ENCODE measurements around the gene MRPL39.

The MRPL39 gene

DNA sequence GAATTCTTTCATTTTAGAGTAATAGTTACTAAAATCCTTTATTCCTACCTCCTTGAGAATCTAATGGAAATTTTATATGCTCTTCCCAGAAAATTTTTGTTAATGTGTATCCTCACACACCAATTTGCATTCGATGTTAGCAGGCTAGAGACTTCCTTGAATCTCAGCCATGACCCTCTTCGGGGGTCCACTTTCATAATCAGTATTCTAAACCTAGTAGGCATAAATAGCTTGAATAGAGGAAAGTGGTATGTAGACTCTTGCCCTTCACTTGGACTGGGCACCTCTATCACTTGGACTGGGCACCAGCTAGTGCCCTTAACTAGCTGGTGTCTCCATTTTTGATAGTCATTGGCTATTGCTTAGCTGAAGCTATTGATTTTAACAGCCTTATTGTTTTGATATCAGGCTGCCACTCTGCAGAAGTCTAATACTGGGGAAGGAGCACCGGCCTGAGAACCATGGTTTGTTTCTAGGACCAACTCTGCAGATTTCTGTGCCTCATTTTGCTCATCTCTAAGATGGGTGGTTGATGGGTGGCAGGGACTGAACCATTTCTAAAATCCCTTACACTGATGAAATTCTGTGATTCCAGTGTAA, 42.8 kb downstream of the MRPL39 start:
- no peak overlapping the region for H3K4me3 ChIP-seq (ENCODE audit: control insufficient read depth, low read depth, low read length)
- no peak for DNase-seq (ENCODE audit: low read depth)
- TF ChIP-seq, protein P1, sequence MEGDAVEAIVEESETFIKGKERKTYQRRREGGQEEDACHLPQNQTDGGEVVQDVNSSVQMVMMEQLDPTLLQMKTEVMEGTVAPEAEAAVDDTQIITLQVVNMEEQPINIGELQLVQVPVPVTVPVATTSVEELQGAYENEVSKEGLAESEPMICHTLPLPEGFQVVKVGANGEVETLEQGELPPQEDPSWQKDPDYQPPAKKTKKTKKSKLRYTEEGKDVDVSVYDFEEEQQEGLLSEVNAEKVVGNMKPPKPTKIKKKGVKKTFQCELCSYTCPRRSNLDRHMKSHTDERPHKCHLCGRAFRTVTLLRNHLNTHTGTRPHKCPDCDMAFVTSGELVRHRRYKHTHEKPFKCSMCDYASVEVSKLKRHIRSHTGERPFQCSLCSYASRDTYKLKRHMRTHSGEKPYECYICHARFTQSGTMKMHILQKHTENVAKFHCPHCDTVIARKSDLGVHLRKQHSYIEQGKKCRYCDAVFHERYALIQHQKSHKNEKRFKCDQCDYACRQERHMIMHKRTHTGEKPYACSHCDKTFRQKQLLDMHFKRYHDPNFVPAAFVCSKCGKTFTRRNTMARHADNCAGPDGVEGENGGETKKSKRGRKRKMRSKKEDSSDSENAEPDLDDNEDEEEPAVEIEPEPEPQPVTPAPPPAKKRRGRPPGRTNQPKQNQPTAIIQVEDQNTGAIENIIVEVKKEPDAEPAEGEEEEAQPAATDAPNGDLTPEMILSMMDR (conservative IDR thresholded peaks at IDR 0.05; ENCODE audit: control insufficient read depth, insufficient read depth, low read depth, low read length): no peak

DNA sequence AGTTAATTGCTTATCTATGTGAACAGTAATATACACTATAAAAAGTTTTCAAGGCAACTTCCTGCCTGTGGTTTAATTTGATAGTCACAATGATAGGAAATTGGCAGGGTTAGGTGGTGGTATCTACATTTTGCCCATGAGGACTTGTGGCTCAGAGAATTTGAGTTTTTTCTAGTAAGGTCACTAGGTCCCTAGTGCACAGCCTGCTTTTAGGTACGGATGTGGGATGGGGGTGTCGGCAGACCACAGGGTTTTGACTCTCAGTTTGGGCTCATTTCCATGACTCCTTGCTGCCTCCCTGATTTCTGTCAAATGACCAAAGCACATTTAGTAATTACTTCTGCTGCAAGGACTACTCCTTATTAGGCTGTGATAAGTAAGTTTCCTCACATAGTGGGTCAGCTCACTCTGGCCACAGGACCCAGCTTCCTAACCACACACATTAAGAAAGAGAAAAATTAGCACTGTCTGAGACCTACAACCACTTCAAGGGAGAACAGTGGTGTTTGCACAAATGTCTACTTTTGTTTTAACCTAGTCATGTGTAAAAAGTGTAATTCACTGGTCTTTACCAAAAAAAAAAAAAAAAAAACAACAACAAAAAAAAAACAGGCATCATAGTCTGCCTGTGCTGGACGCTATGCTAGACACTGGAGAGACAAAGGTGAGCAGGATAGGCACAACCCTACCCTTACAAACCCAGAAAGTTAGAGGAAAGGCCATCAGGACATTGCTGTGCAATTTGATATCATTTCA, 43.7 kb downstream of the MRPL39 start:
- peak overlapping the region; percentile 65 for H3K4me3 ChIP-seq (ENCODE audit: control insufficient read depth, low read depth, low read length)
- no peak for DNase-seq (ENCODE audit: low read depth)
- TF ChIP-seq, protein P1 (conservative IDR thresholded peaks at IDR 0.05; ENCODE audit: control insufficient read depth, insufficient read depth, low read depth, low read length): no peak

DNA sequence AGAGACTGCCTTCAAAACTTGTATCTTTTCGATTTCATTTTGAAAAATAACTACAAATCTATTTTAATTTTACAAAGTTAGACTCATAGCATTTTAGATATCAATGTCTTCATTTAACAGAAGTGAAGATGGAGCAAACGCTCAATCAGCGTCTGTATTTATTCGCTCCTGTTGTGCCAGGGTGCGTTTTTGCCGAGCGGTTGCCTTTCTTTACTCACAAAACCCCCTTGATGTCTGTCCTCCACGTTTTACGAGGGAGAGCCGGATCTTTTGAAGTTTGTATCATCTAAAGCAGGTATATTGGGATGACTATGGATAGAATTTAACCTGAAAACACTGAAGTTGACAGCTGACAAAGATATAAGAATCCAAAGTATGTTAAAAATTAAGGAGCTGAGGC, 44.6 kb downstream of the MRPL39 start:
- DNase-seq (ENCODE audit: low read depth): no peak
- TF ChIP-seq, protein P1 (conservative IDR thresholded peaks at IDR 0.05; ENCODE audit: control insufficient read depth, insufficient read depth, low read depth, low read length): no peak
- H3K4me3 ChIP-seq (ENCODE audit: control insufficient read depth, low read depth, low read length): peak overlapping the region; percentile 65

DNA sequence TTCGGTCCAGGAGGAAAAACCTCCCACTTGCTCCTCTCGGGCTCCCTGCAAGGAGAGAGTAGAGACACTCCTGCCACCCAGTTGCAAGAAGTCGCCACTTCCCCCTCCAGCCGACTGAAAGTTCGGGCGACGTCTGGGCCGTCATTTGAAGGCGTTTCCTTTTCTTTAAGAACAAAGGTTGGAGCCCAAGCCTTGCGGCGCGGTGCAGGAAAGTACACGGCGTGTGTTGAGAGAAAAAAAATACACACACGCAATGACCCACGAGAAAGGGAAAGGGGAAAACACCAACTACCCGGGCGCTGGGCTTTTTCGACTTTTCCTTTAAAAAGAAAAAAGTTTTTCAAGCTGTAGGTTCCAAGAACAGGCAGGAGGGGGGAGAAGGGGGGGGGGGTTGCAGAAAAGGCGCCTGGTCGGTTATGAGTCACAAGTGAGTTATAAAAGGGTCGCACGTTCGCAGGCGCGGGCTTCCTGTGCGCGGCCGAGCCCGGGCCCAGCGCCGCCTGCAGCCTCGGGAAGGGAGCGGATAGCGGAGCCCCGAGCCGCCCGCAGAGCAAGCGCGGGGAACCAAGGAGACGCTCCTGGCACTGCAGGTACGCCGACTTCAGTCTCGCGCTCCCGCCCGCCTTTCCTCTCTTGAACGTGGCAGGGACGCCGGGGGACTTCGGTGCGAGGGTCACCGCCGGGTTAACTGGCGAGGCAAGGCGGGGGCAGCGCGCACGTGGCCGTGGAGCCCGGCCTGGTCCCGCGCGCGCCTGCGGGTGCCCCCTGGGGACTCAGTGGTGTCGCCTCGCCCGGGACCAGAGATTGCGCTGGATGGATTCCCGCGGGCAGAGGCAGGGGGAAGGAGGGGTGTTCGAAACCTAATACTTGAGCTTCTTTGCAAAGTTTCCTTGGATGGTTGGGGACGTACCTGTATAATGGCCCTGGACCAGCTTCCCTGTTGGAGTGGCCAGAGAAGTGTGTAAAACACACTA, 45.3 kb downstream of the MRPL39 start:
- TF ChIP-seq, protein P1 (conservative IDR thresholded peaks at IDR 0.05; ENCODE audit: control insufficient read depth, insufficient read depth, low read depth, low read length): peak; percentile 10
- H3K4me3 ChIP-seq (ENCODE audit: control insufficient read depth, low read depth, low read length): peak overlapping the region; percentile 65
- DNase-seq (ENCODE audit: low read depth): peak; percentile 71

DNA sequence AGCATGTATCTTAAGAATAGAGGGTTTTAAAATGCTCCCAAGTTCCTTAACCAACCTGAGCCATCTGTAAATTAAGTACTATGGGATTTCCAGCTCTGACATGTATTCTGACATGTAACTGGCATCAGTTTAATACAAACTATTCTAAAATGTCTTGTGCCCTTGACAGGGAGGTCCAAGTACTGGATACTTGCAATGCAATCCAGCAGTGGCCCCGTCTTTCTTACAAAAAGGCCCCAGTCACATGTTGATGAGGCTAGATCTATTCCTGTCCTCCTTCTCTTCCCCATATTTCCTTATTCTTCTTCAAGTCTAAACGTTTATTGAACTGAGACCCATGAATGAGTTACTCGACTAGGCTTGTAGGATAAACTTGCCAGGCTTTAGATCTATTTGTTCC, 46.4 kb downstream of the MRPL39 start:
- no peak overlapping the region for H3K4me3 ChIP-seq (ENCODE audit: control insufficient read depth, low read depth, low read length)
- TF ChIP-seq, protein P1 (conservative IDR thresholded peaks at IDR 0.05; ENCODE audit: control insufficient read depth, insufficient read depth, low read depth, low read length): no peak
- no peak for DNase-seq (ENCODE audit: low read depth)

DNA sequence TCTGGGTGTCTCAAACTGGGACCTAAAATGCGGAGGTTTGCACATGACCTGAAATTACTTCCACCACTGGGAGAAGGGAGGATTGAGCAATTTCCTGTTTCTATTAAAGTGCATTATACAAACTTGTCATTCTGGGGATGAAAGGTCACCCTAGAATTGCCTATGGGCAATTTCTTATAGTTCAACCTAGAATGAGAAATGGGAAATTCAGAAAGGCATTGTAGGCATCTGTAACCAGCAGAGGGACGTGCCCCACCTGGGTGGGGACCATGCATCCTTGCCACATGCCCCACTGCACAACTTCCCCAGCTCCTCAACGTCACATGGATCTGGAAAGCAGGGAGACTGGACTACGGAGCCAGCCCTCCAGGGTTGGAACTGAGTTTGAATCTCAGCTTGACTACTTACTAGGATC, 47.0 kb downstream of the MRPL39 start:
- TF ChIP-seq, protein P1 (conservative IDR thresholded peaks at IDR 0.05; ENCODE audit: control insufficient read depth, insufficient read depth, low read depth, low read length): no peak

More for the DNA sequence above, 47.0 kb downstream of the MRPL39 start:
- no peak for DNase-seq (ENCODE audit: low read depth)
- H3K4me3 ChIP-seq (ENCODE audit: control insufficient read depth, low read depth, low read length): no peak overlapping the region
